A673 (cell line): ENCODE results near the gene IPCEF1.

Experiments used
- CTCF ChIP-seq: fragments of 300-800, 200-600 bp; sonication (generic); conservative IDR thresholded peaks from 2 replicates; pipeline ENCODE4 v1.5.1; 2017; ENCODE audit warnings: low read depth, mild to moderate bottlenecking, antibody characterized with exemption, low read length, moderate library complexity, mixed read lengths
- EZH2 ChIP-seq: fragments of 200-600 bp; sonication (generic); IDR thresholded peaks from 2 replicates; pipeline ENCODE4 v1.6.1; 2017; ENCODE audit warnings: borderline replicate concordance, low read depth, mild to moderate bottlenecking, mixed read lengths, antibody characterized with exemption, low read length; ENCODE audit not compliant: poor library complexity, severe bottlenecking

GRCh38 chr6:154143753-154144152 is 212.8 kb downstream of the IPCEF1 start:
- TF ChIP-seq EZH2 = no peak
- no peak for TF ChIP-seq CTCF
